A549 (cell line): Measurements from ENCODE around the gene CTXN2.

ENCODE experiments used
- BHLHE40 ChIP-seq: IDR thresholded peaks from 2 replicates; pipeline ENCODE4 v1.6.1; 2012; ENCODE audit warnings: low read depth, low read length, inconsistent platforms
- EP300 ChIP-seq, 2 experiments: fragments of >200 bp; sonication (Bioruptor Twin); formaldehyde crosslinking; IDR thresholded peaks; 2 replicates in 1 of 2; 3 replicates in 1 of 2; pipeline ENCODE4 v1.6.1; 2016 to 2017
- ESRRA ChIP-seq: fragments of 150-350 bp; IDR thresholded peaks from 2 replicates; pipeline ENCODE4 v1.6.1; 2014; ENCODE audit warnings: mild to moderate bottlenecking, low read length, borderline replicate concordance
- FOSL2 ChIP-seq, 2 experiments: fragments of 450-650 bp in 1 of 2; fragments of >200 bp in 1 of 2; sonication (Bioruptor Twin) in 1 of 2; formaldehyde crosslinking; IDR thresholded peaks; 2 replicates each; pipeline versions ENCODE4 v1.5.0 to v1.6.1; 2016 to 2020; ENCODE audit warnings: mild to moderate bottlenecking in 1 of 2, moderate library complexity in 1 of 2
- JUN ChIP-seq, 2 experiments: fragments of >200 bp; sonication (Bioruptor Twin); formaldehyde crosslinking; IDR thresholded peaks; 2 replicates in 1 of 2; 3 replicates in 1 of 2; pipeline ENCODE4 v1.6.1; 2016 to 2017
- JUNB ChIP-seq: fragments of >200 bp; sonication (Bioruptor Twin); formaldehyde crosslinking; IDR thresholded peaks from 2 replicates; pipeline ENCODE4 v1.6.1; 2016
- KDM1A ChIP-seq: fragments of 200-600 bp; sonication (generic); IDR thresholded peaks from 2 replicates; pipeline ENCODE4 v1.6.1; 2016; ENCODE audit warnings: low read depth, mild to moderate bottlenecking
- KDM5A ChIP-seq: fragments of 200-600 bp; sonication (generic); IDR thresholded peaks from 2 replicates; pipeline ENCODE4 v1.6.1; 2016; ENCODE audit warnings: antibody characterized with exemption, mild to moderate bottlenecking
- MAFK ChIP-seq: fragments of 450-650 bp; IDR thresholded peaks from 2 replicates; pipeline ENCODE4 v1.6.1; 2014; ENCODE audit not compliant: partially characterized antibody
- MYC ChIP-seq: IDR thresholded peaks from 2 replicates; pipeline ENCODE4 v1.6.1; 2012; ENCODE audit warnings: mild to moderate bottlenecking, inconsistent platforms, low read length, improper control_type of control experiment, borderline replicate concordance
- NR3C1 ChIP-seq: fragments of >200 bp; sonication (Bioruptor Twin); formaldehyde crosslinking; IDR thresholded peaks from 3 replicates; pipeline ENCODE4 v1.6.1; 2017
- POLR2A ChIP-seq: IDR thresholded peaks from 2 replicates; pipeline ENCODE4 v1.6.1; 2012; ENCODE audit warnings: mild to moderate bottlenecking, low read length
- ZFP36 ChIP-seq: fragments of 450-650 bp; IDR thresholded peaks from 2 replicates; pipeline ENCODE4 v1.6.1; 2014; ENCODE audit warnings: borderline replicate concordance; ENCODE audit not compliant: partially characterized antibody
- TF ChIP-seq, protein P1 (sequence below): fragments of >200 bp; sonication (Bioruptor Twin); formaldehyde crosslinking; IDR thresholded peaks from 3 replicates; pipeline ENCODE4 v1.5.1; 2016

DNA sequence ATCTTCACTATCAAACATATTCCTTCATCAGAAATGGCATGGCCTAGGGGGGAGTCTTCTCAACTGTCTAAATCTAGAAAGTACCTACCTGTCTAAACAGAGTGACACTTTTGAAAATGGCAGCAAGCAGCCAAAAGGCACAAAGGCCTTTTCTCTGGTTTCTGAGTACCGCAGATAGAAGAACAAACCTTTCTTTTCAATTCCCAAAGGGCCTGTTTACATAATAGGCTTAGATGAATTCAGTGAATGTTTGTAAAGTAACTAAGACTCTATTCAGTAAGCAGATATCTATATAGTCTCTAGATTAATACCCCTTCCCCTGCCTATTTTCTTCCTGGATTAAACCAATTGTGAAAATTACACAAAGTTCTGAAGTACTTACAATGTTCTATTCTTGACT lies 20.5 kb upstream of the CTXN2 start:
- TF ChIP-seq, protein P1, sequence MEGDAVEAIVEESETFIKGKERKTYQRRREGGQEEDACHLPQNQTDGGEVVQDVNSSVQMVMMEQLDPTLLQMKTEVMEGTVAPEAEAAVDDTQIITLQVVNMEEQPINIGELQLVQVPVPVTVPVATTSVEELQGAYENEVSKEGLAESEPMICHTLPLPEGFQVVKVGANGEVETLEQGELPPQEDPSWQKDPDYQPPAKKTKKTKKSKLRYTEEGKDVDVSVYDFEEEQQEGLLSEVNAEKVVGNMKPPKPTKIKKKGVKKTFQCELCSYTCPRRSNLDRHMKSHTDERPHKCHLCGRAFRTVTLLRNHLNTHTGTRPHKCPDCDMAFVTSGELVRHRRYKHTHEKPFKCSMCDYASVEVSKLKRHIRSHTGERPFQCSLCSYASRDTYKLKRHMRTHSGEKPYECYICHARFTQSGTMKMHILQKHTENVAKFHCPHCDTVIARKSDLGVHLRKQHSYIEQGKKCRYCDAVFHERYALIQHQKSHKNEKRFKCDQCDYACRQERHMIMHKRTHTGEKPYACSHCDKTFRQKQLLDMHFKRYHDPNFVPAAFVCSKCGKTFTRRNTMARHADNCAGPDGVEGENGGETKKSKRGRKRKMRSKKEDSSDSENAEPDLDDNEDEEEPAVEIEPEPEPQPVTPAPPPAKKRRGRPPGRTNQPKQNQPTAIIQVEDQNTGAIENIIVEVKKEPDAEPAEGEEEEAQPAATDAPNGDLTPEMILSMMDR, result no peak
- TF ChIP-seq ESRRA, result no peak
- no peak for TF ChIP-seq NR3C1
- TF ChIP-seq EP300 (IDR thresholded peaks at IDR 0.05), result no peak
- TF ChIP-seq MYC, result no peak
- no peak for TF ChIP-seq ZFP36
- no peak for TF ChIP-seq JUN (IDR thresholded peaks at IDR 0.05)
- TF ChIP-seq KDM1A, result no peak
- TF ChIP-seq BHLHE40, result no peak
- TF ChIP-seq POLR2A, result no peak
- no peak for TF ChIP-seq KDM5A
- no peak for TF ChIP-seq MAFK
- TF ChIP-seq JUNB, result no peak
- TF ChIP-seq FOSL2 (IDR thresholded peaks at IDR 0.05), result no peak
- TF ChIP-seq FOSL2 (CRISPR knock-in tag; IDR thresholded peaks at IDR 0.05), result no peak
